GM10266 (cell line): ENCODE results near the gene SEL1L.

ENCODE experiments used
- DNase-seq: peaks from one replicate; pipeline ENCODE4 v3.0.0; 2012; ENCODE audit errors: extremely low spot score
- TF ChIP-seq, protein P1 (sequence below): IDR thresholded peaks from 2 replicates; pipeline ENCODE4 v1.5.1; 2012; ENCODE audit warnings: mild to moderate bottlenecking, low read depth; ENCODE audit not compliant: control insufficient read depth, insufficient read depth; ENCODE audit errors: missing control alignments

The SEL1L gene

DNA sequence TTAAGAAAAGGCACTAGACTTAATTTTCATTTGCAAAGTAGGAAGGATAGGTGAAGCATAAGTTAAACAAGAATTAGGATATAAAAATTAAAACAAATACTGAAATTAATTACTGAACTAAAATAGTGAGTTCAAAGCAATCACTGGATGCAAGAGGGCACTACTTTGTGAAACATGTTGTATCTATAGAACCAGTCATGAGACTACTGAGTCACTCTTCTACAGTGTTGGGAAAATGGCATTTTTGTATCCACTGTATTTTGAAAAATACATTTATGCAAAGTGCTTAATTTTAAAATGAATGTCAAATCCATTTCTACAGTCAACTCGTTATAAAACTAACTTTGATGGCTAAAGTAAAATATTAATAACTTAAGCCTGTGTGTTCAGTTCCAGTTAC, 47.9 kb downstream of the SEL1L start:
- TF ChIP-seq, protein P1, sequence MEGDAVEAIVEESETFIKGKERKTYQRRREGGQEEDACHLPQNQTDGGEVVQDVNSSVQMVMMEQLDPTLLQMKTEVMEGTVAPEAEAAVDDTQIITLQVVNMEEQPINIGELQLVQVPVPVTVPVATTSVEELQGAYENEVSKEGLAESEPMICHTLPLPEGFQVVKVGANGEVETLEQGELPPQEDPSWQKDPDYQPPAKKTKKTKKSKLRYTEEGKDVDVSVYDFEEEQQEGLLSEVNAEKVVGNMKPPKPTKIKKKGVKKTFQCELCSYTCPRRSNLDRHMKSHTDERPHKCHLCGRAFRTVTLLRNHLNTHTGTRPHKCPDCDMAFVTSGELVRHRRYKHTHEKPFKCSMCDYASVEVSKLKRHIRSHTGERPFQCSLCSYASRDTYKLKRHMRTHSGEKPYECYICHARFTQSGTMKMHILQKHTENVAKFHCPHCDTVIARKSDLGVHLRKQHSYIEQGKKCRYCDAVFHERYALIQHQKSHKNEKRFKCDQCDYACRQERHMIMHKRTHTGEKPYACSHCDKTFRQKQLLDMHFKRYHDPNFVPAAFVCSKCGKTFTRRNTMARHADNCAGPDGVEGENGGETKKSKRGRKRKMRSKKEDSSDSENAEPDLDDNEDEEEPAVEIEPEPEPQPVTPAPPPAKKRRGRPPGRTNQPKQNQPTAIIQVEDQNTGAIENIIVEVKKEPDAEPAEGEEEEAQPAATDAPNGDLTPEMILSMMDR, result no peak
- no peak for DNase-seq

DNA sequence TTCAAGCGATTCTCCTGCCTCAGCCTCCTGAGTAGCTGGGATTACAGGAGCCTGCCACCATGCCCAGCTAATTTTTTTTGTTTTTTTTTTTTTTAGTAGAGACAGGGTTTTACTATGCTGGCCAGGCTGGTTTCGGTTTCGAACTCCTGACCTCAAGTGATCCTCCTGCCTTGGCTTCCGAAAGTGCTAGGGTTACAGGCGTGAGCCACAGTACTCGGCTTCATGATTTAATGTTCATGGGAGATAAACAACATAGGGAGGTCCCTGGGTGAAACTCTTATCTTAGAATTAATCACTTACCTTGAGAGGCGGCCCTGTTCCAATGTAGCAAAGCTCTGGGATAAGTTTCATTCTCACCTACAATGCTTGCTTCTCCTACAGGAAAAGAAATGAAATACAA, 48.3 kb downstream of the SEL1L start:
- TF ChIP-seq, protein P1, result no peak
- DNase-seq, result no peak

DNA sequence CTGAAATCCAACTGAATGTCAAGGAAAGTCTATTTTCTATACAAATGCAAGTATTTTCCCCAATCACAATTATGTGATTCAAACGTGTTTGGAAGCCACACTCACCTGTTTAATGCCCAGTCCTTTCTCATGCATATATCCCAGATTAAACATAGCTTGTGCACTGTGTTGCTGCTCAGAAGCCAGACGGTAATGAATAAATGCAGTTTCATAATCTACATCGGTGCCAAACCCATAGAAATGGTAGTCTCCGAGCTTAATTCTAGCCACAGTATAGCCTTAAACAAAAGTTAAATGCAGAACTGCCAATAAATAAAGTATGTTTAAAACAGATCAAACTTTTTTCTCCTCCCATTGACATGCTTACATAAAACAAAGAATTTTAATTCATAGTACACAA, 49.5 kb downstream of the SEL1L start:
- TF ChIP-seq, protein P1, result no peak
- no peak for DNase-seq

DNA sequence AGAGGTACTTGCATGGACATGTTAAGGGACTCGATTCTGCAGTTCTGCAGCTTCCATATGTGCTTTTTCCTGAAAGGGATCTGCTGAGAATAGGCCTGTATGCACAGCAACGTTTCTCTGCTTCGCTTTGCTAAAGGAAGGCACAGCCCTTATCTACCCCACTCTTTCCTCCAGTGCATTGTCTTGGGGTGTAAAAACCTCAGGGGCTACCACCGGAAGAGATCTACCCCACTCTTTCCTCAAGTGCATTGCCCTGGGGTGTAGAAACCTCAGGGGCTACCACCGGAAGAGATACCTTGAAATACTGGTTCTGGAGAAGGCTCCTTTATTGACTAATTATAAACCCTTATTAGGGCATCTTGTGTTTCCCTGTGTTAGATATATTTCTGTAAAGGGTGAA, 52.9 kb downstream of the SEL1L start:
- no peak for DNase-seq
- TF ChIP-seq, protein P1, result no peak

DNA sequence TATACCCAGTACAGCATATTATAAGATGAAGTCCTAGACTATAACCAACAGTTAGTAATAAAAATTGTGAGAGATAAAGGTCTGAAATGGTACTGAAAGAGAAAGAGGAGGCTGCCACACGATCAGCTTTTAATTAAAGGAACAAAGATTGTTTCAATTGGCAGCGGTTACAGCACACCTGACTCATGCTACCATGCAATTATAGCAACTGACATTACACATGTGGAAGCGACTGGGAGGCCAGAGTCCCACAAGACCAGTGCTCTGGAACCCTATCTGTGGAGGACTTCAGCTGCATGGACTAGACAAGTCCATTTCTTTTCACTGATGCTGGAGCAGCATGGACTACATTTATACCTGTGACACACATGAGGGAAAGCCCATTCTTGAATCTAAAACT, 55.2 kb downstream of the SEL1L start:
- DNase-seq, result no peak
- TF ChIP-seq, protein P1, result no peak

DNA sequence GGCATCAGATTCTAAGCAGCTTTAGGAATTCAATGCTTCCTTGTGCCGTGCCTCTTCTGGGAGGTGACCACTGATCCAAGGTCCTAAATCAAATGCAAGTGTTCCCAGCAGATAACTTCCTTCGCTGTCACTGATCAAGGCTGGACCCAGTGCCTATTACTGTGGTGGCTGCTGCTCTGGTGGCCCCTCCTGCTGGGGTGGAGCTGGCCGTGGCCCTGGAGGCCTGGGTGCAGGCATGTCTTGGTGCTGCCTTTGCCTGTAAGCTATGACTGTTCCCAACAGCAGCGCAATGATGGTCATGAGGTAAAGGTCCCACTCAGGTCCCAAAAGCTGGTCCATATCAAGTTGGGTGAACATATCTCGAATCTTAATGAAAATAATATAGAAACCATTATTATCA, 56.8 kb downstream of the SEL1L start:
- TF ChIP-seq, protein P1, result no peak
- DNase-seq, result no peak

DNA sequence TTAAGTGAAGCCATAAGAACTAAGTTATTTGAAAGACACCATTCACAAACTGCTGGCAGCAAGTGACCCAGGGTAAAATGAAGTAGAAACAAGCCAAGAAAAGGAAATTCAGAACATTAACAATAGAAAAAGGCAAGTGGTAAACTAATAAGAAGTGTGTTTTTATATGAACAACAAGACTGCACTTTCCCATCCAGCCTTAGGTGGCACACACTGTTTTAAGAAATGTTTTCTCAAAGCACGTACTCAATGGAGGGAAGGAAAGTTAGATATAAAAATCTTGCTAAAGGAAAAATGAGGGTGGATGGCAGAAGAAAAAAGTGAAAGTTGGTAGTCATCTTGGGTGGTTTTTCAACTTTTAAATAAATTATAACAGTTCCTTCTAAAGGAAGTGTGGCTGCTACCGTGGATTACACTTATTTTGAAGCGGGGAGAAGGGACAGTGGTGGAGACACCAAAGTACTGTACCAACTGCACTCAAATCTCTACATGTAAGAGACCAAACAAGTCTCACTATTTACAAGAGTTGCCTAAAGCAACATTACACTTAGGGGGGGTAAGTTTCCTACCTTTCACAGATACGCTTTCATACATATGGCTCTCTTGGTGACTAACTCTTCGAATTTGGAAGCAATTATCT, 58.8 kb downstream of the SEL1L start:
- TF ChIP-seq, protein P1, result no peak
- no peak for DNase-seq
